ENCODE data around the gene ZNHIT2.
"Not testable (repeated sequence)": the region's sequence is repeated elsewhere in the genome, so short reads cannot be mapped to it uniquely, and the experiment has no call there.

ZNHIT2 gene

GRCh38 chr11:65117206-65118096, at the start of gene ZNHIT2:
Gene ZNHIT2 (minus strand): TSS chr11:65117701. CDS start chr11:65117653, 48 bp downstream.
- peak; percentile 100 for DNase-seq (ENCODE audit: low read depth in 2 of 3, low spot score in 1 of 3)

- DNase-seq (ENCODE audit: low read depth in 2 of 3, low spot score in 1 of 3), result no peak
These were observed 49.4 kb upstream of the ZNHIT2 start for GRCh38 chr11:65166893-65167292.

- DNase-seq (ENCODE audit: low read depth in 2 of 3, low spot score in 1 of 3), result no peak
These were observed 48.2 kb upstream of the ZNHIT2 start for GRCh38 chr11:65165410-65166317.

GRCh38 chr11:65163684-65164083, 46.2 kb upstream of the ZNHIT2 start:
- DNase-seq (ENCODE audit: low read depth in 2 of 3, low spot score in 1 of 3), result no peak

GRCh38 chr11:65160643-65161042, 43.1 kb upstream of the ZNHIT2 start:
- DNase-seq (ENCODE audit: low read depth in 2 of 3, low spot score in 1 of 3), result no peak

- no peak for DNase-seq (ENCODE audit: low read depth in 2 of 3, low spot score in 1 of 3)
These were observed 41.5 kb upstream of the ZNHIT2 start for GRCh38 chr11:65159012-65159411.

- DNase-seq (ENCODE audit: low read depth in 2 of 3, low spot score in 1 of 3), result no peak
These were observed 39.8 kb upstream of the ZNHIT2 start for GRCh38 chr11:65157336-65157735.

- DNase-seq (ENCODE audit: low read depth in 2 of 3, low spot score in 1 of 3), result no peak
These were observed 39.4 kb upstream of the ZNHIT2 start for GRCh38 chr11:65156926-65157325.

GRCh38 chr11:65156256-65156655, 38.8 kb upstream of the ZNHIT2 start:
- DNase-seq (ENCODE audit: low read depth in 2 of 3, low spot score in 1 of 3), result no peak

- no peak for DNase-seq (ENCODE audit: low read depth in 2 of 3, low spot score in 1 of 3)
These were observed 34.6 kb upstream of the ZNHIT2 start for GRCh38 chr11:65152122-65152521.

GRCh38 chr11:65151331-65151899, 33.9 kb upstream of the ZNHIT2 start:
- no peak for DNase-seq (ENCODE audit: low read depth in 2 of 3, low spot score in 1 of 3)

- peak in 2 of 3 donors; percentile 14 to 39 for DNase-seq (ENCODE audit: low read depth in 2 of 3, low spot score in 1 of 3)
These were observed 33.2 kb upstream of the ZNHIT2 start for GRCh38 chr11:65150509-65151299.

- DNase-seq (ENCODE audit: low read depth in 2 of 3, low spot score in 1 of 3), result not testable (repeated sequence)
These were observed 32.6 kb upstream of the ZNHIT2 start for GRCh38 chr11:65150131-65150508.

GRCh38 chr11:65148657-65149056, 31.2 kb upstream of the ZNHIT2 start:
- no peak for DNase-seq (ENCODE audit: low read depth in 2 of 3, low spot score in 1 of 3)

- DNase-seq (ENCODE audit: low read depth in 2 of 3, low spot score in 1 of 3), result no peak
These were observed 30.0 kb upstream of the ZNHIT2 start for GRCh38 chr11:65147352-65148075.

- no peak for DNase-seq (ENCODE audit: low read depth in 2 of 3, low spot score in 1 of 3)
These were observed 24.5 kb upstream of the ZNHIT2 start for GRCh38 chr11:65141896-65142494.

GRCh38 chr11:65136515-65137096, 19.1 kb upstream of the ZNHIT2 start:
- DNase-seq (ENCODE audit: low read depth in 2 of 3, low spot score in 1 of 3), result no peak

GRCh38 chr11:65135633-65136145, 18.2 kb upstream of the ZNHIT2 start:
- DNase-seq (ENCODE audit: low read depth in 2 of 3, low spot score in 1 of 3), result no peak

Measured in stimulated activated CD4-positive, alpha-beta T cell treated with anti-CD3 and anti-CD28 coated beads, Interleukin-12 subunit alpha, Interleukin-12 subunit beta, amount 100 ng/mL, for 48 hours (primary cell).